ENCODE data around the gene MFSD6. TPM values are rescaled to one million over a fixed set of nuclear protein-coding genes. Genes with fewer than 3 reads are reported as not detected.
"Not testable (repeated sequence)": the region's sequence is repeated elsewhere in the genome, so short reads cannot be mapped to it uniquely, and the experiment has no call there.

Gene MFSD6
- total RNA-seq (10 to 100 TPM; 42.3 to 47.4 (median 44.4) TPM), total RNA-seq (58.6 to 104 (median 67.8) reads per million in 29 experiments)
- 39.2 TPM for total RNA-seq (2013)

DNA sequence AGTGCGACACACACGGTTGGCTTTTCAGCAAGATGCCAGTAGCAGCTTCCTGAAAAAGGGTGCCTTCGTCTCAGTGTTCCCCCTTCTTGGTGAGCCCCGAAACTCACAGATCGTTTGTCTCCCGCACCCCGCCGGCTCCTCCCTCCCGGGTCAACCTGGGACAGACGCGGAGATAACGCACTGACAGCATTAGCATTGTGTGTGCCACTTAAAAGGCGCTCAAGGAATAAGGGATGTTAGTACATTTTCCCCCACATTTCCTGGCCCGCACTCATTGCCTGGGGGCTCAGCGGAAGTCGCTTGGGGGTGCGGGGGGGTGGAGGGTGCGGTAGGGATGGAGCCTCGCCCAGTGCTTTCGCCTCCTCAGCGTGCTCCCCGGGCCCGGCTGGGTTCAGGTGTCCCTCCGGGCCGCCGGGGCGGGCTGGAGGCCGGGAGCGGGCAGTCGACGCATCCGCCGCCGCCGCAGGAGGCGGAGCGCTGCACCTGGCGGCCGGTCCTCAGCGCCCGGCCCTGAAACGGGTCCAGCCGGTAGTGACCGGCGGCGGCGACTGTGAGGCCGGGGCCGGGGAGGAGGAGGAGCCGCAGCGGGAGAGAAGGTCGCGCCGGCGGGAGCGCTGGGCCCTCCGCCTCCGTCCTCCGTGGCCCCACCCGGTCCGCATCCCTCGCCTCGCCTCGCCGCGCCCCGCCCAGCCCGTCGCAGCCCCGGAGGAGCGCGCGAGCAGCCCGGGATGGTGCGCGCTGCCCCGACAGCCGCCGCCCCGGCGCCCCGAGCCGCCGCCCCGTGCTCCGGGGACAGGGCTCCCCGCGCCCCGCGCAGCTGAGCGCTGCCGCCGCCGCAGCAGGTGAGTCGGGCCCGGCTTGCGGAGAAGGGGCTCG is at the start of gene MFSD6:
Gene MFSD6 (plus strand): TSS at position 694 of the 876 bp plus-strand sequence. CDS start 27,675 bp downstream, outside the sequence.
- peaks cover 29 to 31% of the 10 kb centered on the region in 2 experiments for H3K4me1 ChIP-seq (ENCODE audit: control insufficient read depth in 1 of 2, extremely low read depth in 1 of 2, insufficient read depth in 2 of 2, low read length in 2 of 2)
- POLR2A ChIA-PET, result interaction anchor here (0.7 to 1.2 kb wide), 7 partner anchors 8 to 646 kb away, joined by 3 to 14 read pairs (median 5); partner anchors contain the start of genes NEMP2 (in 1 of the 2) and OSGEPL1 (in 1 of the 2)
- peak; percentile 52 to 69 (median 66) for ATAC-seq (replicated peaks in 1 of 4)

GRCh38 chr2:190358655-190359448 is 49.3 kb upstream of the MFSD6 start:
- not testable (repeated sequence) for H3K9me3 Mint-ChIP-seq; H3K9me3 ChIP-seq; ATAC-seq (replicated peaks in 1 of 4); H3K27me3 ChIP-seq (replicated peaks in 1 of 2; ENCODE audit: control insufficient read depth in 2 of 2, extremely low read depth in 1 of 2, insufficient read depth in 2 of 2, low read length in 1 of 2); H3K36me3 ChIP-seq (ENCODE audit: control insufficient read depth in 2 of 2, extremely low read depth in 1 of 2, insufficient read depth in 1 of 2, low read length in 1 of 2); DNase-seq; H3K4me3 ChIP-seq (ENCODE audit: control insufficient read depth in 1 of 2, extremely low read depth in 1 of 2, low read length in 1 of 2); H3K27me3 Mint-ChIP-seq; H3K36me3 Mint-ChIP-seq
- Mint-ChIP-seq H3K27ac (peak overlapping the region in 1 of 2 donors; percentile 28), H3K4me3 (peak overlapping the region in 1 of 3 donors; percentile 87), H3K4me1 (peaks cover 20 to 33% (median 31%) of the 10 kb centered on the region in 3 donors)
- ChIA-PET CTCF (interaction anchor here (1.0 to 1.5 kb wide), 2 partner anchors 18 to 40 kb away, joined by 3 to 4 read pairs; partner anchors contain the start of gene HIBCH (in 1 of the 2)), POLR2A (interaction anchor here in 1 of 2 donors (0.6 kb wide), 3 partner anchors 60 to 533 kb away, joined by 3 read pairs; no protein-coding TSS in a partner anchor)
- Histone ChIP-seq H3K4me1 (ENCODE audit: control insufficient read depth in 1 of 2, extremely low read depth in 1 of 2, insufficient read depth in 2 of 2, low read length in 2 of 2) (peaks cover 6 to 16% of the 10 kb centered on the region in 2 experiments), H3K27ac (ENCODE audit: low read length) (peak overlapping the region; percentile 58)
- 80% methylated on average over 2 of the region's 8 CpGs for WGBS (ENCODE audit: insufficient coverage)

More for the DNA sequence above, at the start of gene MFSD6:
- Mint-ChIP-seq H3K27me3 (no peaks in the 10 kb centered on the region), H3K27ac (peak within 1 kb of the TSS; percentile 94 to 96), H3K36me3 (peaks cover under 1% of the 10 kb centered on the region), H3K4me3 (peak within 1 kb of the TSS; percentile 87 to 88 (median 87)), H3K4me1 (peaks cover 39 to 45% (median 45%) of the 10 kb centered on the region in 3 donors), H3K9me3 (no peaks in the 10 kb centered on the region)
- no peaks in the 10 kb centered on the region for H3K9me3 ChIP-seq
- peak within 1 kb of the TSS; percentile 96 for H3K27ac ChIP-seq (ENCODE audit: low read length)
- peaks cover 0 to 2% of the 10 kb centered on the region in 2 experiments for H3K27me3 ChIP-seq (replicated peaks in 1 of 2; ENCODE audit: control insufficient read depth in 2 of 2, extremely low read depth in 1 of 2, insufficient read depth in 2 of 2, low read length in 1 of 2)
- CTCF ChIA-PET, result interaction anchor here in 1 of 2 donors (0.7 to 1.2 kb wide), 3 partner anchors 64 to 645 kb away, joined by 3 read pairs; partner anchors contain the start of gene OSGEPL1
- H3K36me3 ChIP-seq (ENCODE audit: control insufficient read depth in 2 of 2, extremely low read depth in 1 of 2, insufficient read depth in 1 of 2, low read length in 1 of 2), result no peaks in the 10 kb centered on the region
- WGBS (ENCODE audit: insufficient coverage), result under 1% methylated on average over 93 of the region's 98 CpGs
- H3K4me3 ChIP-seq (ENCODE audit: control insufficient read depth in 1 of 2, extremely low read depth in 1 of 2, low read length in 1 of 2), result peak within 1 kb of the TSS; percentile 83 to 85
- peak in 32 of 35 experiments; percentile 13 to 82 (median 66) for DNase-seq

- DNase-seq, result no peak
- H3K27me3 Mint-ChIP-seq, result no peaks in the 10 kb centered on the region
- POLR2A ChIA-PET, result interaction anchor here (0.5 to 0.8 kb wide), 4 partner anchors 47 to 768 kb away, joined by 3 to 4 read pairs (median 3); no protein-coding TSS in a partner anchor
- H3K4me3 ChIP-seq (ENCODE audit: control insufficient read depth in 1 of 2, extremely low read depth in 1 of 2, low read length in 1 of 2), result peak overlapping the region in 1 of 2 donors; percentile 46
- CTCF ChIA-PET, result interaction anchor here in 1 of 2 donors (0.5 to 1.8 kb wide), 4 partner anchors 10 to 50 kb away, joined by 4 to 7 read pairs (median 5); partner anchors contain the start of gene HIBCH
- H3K27ac Mint-ChIP-seq, result peak overlapping the region; percentile 94 to 97
- ATAC-seq (replicated peaks in 1 of 4), result no peak
- peaks cover 6 to 16% of the 10 kb centered on the region in 2 experiments for H3K4me1 ChIP-seq (ENCODE audit: control insufficient read depth in 1 of 2, extremely low read depth in 1 of 2, insufficient read depth in 2 of 2, low read length in 2 of 2)
- H3K9me3 ChIP-seq, result no peaks in the 10 kb centered on the region
- peaks cover 0 to 2% of the 10 kb centered on the region in 2 donors for H3K36me3 ChIP-seq (ENCODE audit: control insufficient read depth in 2 of 2, extremely low read depth in 1 of 2, insufficient read depth in 1 of 2, low read length in 1 of 2)
- no peaks in the 10 kb centered on the region for H3K27me3 ChIP-seq (replicated peaks in 1 of 2; ENCODE audit: control insufficient read depth in 2 of 2, extremely low read depth in 1 of 2, insufficient read depth in 2 of 2, low read length in 1 of 2)
- H3K27ac ChIP-seq (ENCODE audit: low read length), result peak overlapping the region; percentile 58
- H3K4me1 Mint-ChIP-seq, result peaks cover 20 to 33% (median 31%) of the 10 kb centered on the region in 3 donors
- peak overlapping the region; percentile 85 to 88 (median 87) for H3K4me3 Mint-ChIP-seq
- peaks cover 6% of the 10 kb centered on the region for H3K36me3 Mint-ChIP-seq
- H3K9me3 Mint-ChIP-seq, result no peaks in the 10 kb centered on the region
Measured at GRCh38 chr2:190360561-190360960, 47.6 kb upstream of the MFSD6 start.

GRCh38 chr2:190360965-190361364 is 47.2 kb upstream of the MFSD6 start:
- Histone ChIP-seq H3K27me3 (replicated peaks in 1 of 2; ENCODE audit: control insufficient read depth in 2 of 2, extremely low read depth in 1 of 2, insufficient read depth in 2 of 2, low read length in 1 of 2) (no peaks in the 10 kb centered on the region), H3K4me3 (ENCODE audit: control insufficient read depth in 1 of 2, extremely low read depth in 1 of 2, low read length in 1 of 2) (no peak overlapping the region), H3K36me3 (ENCODE audit: control insufficient read depth in 2 of 2, extremely low read depth in 1 of 2, insufficient read depth in 1 of 2, low read length in 1 of 2) (peaks cover 0 to 2% of the 10 kb centered on the region in 2 donors), H3K27ac (ENCODE audit: low read length) (peak overlapping the region; percentile 58), H3K9me3 (no peaks in the 10 kb centered on the region), H3K4me1 (ENCODE audit: control insufficient read depth in 1 of 2, extremely low read depth in 1 of 2, insufficient read depth in 2 of 2, low read length in 2 of 2) (peaks cover 6 to 16% of the 10 kb centered on the region in 2 experiments)
- no peaks in the 10 kb centered on the region for H3K9me3 Mint-ChIP-seq
- DNase-seq (no peak), ATAC-seq (replicated peaks in 1 of 4) (no peak)
- peak overlapping the region; percentile 39 to 87 (median 85) for H3K4me3 Mint-ChIP-seq
- peaks cover 6% of the 10 kb centered on the region for H3K36me3 Mint-ChIP-seq
- no peaks in the 10 kb centered on the region for H3K27me3 Mint-ChIP-seq
- ChIA-PET CTCF (interaction anchor here in 1 of 2 donors (0.5 to 1.8 kb wide), 3 partner anchors 9 to 50 kb away, joined by 5 to 7 read pairs (median 5); partner anchors contain the start of gene HIBCH), POLR2A (interaction anchor here (0.5 to 0.8 kb wide), 3 partner anchors 46 to 495 kb away, joined by 3 read pairs; no protein-coding TSS in a partner anchor)
- H3K27ac Mint-ChIP-seq, result no peak overlapping the region
- no CpG with 5 or more reads among the region's 3 CpGs for WGBS (ENCODE audit: insufficient coverage)
- H3K4me1 Mint-ChIP-seq, result peaks cover 20 to 33% (median 31%) of the 10 kb centered on the region in 3 donors

- ChIA-PET CTCF (interaction anchor here in 1 of 2 donors (0.8 kb wide), 1 partner anchor 42 kb away, joined by 3 read pairs; the partner anchor contains the start of gene HIBCH), POLR2A (interaction anchor here (0.5 to 0.8 kb wide), 2 partner anchors 46 to 146 kb away, joined by 3 read pairs; no protein-coding TSS in a partner anchor)
- Mint-ChIP-seq H3K27me3 (no peaks in the 10 kb centered on the region), H3K36me3 (peaks cover 6% of the 10 kb centered on the region), H3K27ac (no peak overlapping the region), H3K4me3 (peak overlapping the region in 1 of 3 donors; percentile 28), H3K4me1 (peaks cover 20 to 33% (median 31%) of the 10 kb centered on the region in 3 donors), H3K9me3 (no peaks in the 10 kb centered on the region)
- DNase-seq (no peak), ATAC-seq (replicated peaks in 1 of 4) (no peak)
- Histone ChIP-seq H3K9me3 (no peaks in the 10 kb centered on the region), H3K27ac (ENCODE audit: low read length) (no peak overlapping the region), H3K4me1 (ENCODE audit: control insufficient read depth in 1 of 2, extremely low read depth in 1 of 2, insufficient read depth in 2 of 2, low read length in 2 of 2) (peaks cover 6 to 16% of the 10 kb centered on the region in 2 experiments), H3K4me3 (ENCODE audit: control insufficient read depth in 1 of 2, extremely low read depth in 1 of 2, low read length in 1 of 2) (no peak overlapping the region), H3K27me3 (replicated peaks in 1 of 2; ENCODE audit: control insufficient read depth in 2 of 2, extremely low read depth in 1 of 2, insufficient read depth in 2 of 2, low read length in 1 of 2) (no peaks in the 10 kb centered on the region), H3K36me3 (ENCODE audit: control insufficient read depth in 2 of 2, extremely low read depth in 1 of 2, insufficient read depth in 1 of 2, low read length in 1 of 2) (peaks cover 0 to 3% of the 10 kb centered on the region in 2 donors)
- no CpG with 5 or more reads among the region's 2 CpGs for WGBS (ENCODE audit: insufficient coverage)
Measured at GRCh38 chr2:190361572-190361971, 46.6 kb upstream of the MFSD6 start.
